Activated effector memory CD4-positive, alpha-beta T cell treated with anti-CD3 and anti-CD28 coated beads, Interleukin-2, amount 50 U/mL, for 16 hours (primary cell): ENCODE data around the gene GAB2.

Experiments used
- DNase-seq: peaks from one replicate; pipeline ENCODE4 v3.0.0-alpha.2; 2020

The GAB2 gene

DNA sequence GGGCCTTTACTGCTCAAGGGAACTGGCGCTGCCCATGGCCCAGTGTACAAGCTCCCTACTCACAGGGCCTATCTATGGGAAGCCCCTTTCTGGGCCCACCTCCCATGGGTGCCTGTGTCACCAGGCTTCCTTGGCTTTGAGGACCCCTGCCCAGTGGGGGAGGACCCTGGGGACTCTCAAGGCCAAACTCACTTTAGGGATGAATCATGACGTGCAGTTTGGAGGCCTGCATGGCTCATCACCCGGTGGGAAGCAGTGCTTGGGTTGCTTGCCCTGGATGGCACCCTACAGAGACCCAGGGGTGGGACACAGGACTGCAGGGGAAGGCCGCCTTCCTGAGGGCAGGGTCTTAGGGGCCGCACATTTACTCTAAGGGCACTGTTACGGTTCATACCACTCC, 245.7 kb downstream of the GAB2 start:
- DNase-seq = no peak

DNA sequence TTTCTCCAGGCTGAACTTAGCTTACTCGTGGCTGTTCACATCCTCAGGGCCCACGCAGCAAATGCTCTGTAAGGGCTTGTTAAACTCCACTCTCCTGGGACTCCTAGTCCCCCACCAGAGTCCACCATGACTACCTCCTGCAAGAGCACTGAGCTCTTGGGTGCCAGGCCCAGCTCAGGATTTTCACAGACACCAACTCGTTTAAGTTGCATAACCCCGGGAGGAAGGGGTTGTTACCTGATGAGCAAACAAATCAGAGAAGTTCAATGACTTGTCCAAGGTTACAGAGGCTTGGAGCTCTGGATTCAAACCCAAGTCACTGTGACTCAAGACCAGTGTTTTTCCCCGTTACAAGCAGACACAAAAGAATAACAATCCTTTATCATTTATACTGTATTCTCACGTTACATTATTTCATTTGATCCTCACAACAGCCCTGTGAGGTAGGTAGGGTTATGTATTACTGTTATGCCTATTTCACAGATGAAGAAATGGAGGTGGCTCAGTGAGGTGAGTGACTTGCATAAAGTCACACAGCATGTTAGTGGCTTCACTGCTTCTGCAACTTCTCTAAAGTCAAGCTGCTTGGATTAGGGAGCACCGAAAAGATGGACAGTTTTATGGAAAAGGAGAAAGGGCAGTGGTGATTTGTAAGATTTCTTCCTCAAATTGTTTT, 246.6 kb downstream of the GAB2 start:
- DNase-seq = no peak

DNA sequence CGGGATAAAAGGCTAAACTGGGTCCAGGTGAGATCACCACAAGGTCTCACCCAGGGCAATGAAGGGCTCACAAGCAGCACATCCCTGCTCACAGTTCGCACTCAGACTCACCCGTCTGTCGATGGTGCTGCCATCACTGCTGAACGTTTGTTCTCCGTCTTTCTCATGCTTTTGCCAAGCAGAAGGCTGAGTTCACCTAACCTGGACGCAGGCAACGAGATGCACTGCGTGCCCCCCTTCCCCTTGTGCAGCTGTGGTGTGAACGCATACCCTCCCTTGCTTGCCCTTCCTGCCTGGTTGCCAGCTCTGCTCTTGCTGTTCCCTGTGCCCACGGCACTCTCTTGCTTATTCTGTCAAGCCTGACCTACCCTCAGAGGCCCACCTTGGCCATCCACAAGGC, 247.2 kb downstream of the GAB2 start:
- no peak for DNase-seq

DNA sequence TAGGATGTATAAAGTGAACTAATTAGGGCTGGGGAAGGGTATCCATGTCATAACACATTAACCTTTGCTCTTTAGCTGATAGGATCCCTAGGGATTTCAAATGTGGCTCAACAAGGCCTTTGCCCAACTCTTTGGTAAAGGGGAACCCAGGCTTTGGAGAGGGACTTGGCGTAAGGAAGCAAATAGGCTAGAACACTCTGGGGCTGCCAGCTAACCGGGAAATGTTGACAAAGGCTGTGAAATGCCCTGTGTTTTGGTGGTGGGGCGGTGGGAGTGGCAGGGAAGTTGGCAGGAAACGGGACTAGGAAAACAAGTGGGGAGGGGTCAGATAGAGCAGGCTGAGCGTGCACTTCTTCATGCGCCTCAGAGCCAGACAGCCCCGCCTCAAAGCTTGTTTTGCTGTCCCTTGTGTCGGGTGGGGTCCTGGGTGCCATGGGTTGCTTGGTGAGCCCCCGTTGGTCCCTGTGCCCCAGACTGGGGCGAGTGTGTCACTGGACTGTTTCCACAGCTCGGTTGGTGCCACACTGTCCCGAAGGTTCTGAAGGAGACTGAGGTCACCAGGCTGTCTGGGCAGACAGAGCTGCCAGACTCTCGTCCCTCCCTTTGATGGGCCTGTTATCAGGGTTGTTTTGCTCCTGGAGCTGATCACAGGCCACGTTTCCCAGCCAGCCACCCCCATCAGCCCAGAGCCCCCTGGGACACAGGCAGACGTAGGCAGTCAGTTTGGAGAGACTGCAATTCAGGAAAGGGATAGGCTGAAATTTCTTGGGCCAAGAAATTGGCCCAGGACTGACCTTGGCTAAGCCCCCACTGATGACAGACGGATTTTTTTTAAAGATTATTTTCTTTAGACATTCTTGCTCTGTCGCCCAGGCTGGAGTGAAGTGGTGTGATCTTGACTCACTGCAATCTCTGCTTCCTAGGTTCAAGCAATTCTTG, 248.8 kb downstream of the GAB2 start:
- no peak for DNase-seq

DNA sequence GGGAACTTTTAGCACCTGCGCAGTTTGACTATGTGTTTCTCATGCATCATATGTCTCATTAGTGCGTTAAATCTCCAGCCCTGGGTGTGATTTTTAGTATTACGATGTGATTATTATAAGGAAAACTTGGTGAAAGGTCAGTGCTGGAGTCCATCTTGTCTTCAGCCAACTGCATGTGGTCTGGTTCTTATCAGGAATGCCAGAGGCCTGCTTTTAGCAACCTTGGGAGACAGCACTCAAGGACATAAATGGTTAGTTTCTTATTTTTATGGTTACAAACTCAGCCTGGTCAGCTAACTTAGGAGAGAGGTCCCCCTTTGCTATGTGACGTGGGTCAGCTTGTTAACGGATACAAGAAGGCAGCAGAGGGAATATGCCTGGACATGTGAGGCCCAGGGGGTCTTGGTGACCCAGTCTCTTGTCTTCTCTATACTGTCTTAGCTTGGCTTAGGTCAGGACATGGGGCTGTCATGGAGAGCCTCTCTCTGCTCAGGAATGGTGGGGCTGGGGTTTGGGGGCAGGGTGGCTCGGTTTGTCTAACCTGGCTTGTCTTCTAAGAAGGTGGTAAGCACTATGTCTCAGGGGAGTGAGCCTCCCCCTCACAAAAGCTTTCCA, 250.7 kb downstream of the GAB2 start:
- no peak for DNase-seq
